ENCODE data around the gene SLC44A5. TPM values are rescaled to one million over a fixed set of nuclear protein-coding genes. Genes with fewer than 3 reads are reported as not detected.
"Not testable (repeated sequence)": the region's sequence is repeated elsewhere in the genome, so short reads cannot be mapped to it uniquely, and the experiment has no call there.

Gene SLC44A5
- total RNA-seq, 3 donors from 2014 or later: 0.16 to 3.6 (median 3.5) TPM

DNA sequence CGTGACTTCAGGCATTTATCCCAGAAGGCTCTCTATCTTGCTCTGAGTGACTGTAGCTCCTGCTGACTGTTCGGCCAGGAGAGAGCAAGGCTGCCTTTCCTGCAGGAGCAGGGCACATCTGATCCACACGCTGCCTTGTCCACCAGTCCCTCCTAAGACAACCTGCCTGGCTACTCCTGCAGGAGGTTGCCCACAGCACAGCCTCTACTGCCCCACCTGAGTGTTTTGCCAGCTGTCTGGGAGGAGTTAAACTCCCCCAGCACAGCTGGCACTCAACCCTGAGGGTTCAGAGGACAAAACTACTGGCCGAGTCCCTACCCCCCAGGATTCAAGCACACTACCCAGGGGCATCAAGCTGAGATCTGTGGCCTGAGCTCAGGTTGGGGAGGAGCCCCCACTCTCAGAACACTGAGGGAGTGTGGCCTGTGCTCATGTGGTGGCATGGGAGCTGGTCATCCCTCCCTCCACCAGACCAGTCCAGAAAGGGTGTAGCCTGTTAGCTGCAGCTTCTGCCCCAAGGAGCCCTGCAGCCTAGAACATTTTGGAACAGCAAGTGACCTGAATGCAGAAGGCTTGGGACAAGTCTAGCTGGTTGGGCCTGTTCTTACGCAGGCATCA lies 237.3 kb downstream of the SLC44A5 start:
- Histone ChIP-seq H3K36me3 (no peaks in the 10 kb centered on the region), H3K4me1 (no peaks in the 10 kb centered on the region), H3K27me3 (no peaks in the 10 kb centered on the region), H3K4me3 (no peak overlapping the region), H3K9me3 (peaks cover 0 to 5% of the 10 kb centered on the region in 2 donors), H3K27ac (no peak overlapping the region)
- DNase-seq (ENCODE audit: low spot score in 2 of 2): no peak
- TF ChIP-seq POLR2A (IDR thresholded peaks at IDR 0.05): no peak
- TF ChIP-seq, protein P1, sequence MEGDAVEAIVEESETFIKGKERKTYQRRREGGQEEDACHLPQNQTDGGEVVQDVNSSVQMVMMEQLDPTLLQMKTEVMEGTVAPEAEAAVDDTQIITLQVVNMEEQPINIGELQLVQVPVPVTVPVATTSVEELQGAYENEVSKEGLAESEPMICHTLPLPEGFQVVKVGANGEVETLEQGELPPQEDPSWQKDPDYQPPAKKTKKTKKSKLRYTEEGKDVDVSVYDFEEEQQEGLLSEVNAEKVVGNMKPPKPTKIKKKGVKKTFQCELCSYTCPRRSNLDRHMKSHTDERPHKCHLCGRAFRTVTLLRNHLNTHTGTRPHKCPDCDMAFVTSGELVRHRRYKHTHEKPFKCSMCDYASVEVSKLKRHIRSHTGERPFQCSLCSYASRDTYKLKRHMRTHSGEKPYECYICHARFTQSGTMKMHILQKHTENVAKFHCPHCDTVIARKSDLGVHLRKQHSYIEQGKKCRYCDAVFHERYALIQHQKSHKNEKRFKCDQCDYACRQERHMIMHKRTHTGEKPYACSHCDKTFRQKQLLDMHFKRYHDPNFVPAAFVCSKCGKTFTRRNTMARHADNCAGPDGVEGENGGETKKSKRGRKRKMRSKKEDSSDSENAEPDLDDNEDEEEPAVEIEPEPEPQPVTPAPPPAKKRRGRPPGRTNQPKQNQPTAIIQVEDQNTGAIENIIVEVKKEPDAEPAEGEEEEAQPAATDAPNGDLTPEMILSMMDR (IDR thresholded peaks at IDR 0.05): no peak
- no peak for TF ChIP-seq POLR2AphosphoS5 (IDR thresholded peaks at IDR 0.05)
- intact Hi-C loops (cut with DNase I; ENCODE audit: low total_unique reads): no loop called here

DNA sequence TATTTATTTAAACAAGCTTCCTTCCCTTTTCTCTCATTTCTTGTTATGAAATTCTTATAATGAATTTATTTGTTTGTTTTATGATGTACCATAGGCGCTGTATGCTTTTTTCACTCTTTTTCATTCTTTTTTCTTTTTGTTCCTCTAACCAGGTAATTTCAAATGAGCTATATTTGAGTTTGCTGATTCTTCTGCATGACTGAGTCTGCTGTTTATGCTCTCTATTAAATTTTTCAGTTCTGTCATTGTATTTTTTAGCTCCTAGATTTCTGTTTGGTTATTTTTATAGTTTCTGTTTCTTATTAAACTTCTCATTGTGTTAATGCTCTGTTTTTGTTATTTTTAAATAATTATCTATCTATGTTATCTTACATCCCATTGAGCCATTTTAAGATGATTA lies 244.3 kb downstream of the SLC44A5 start:
- no peak for DNase-seq (ENCODE audit: low spot score in 2 of 2)
- Histone ChIP-seq H3K27me3 (no peaks in the 10 kb centered on the region), H3K4me1 (no peaks in the 10 kb centered on the region), H3K36me3 (no peaks in the 10 kb centered on the region), H3K27ac (no peak overlapping the region), H3K9me3 (peaks cover 8 to 31% of the 10 kb centered on the region in 2 donors), H3K4me3 (no peak overlapping the region)
- intact Hi-C loops (cut with DNase I; ENCODE audit: low total_unique reads): no loop called here
- TF ChIP-seq POLR2A (IDR thresholded peaks at IDR 0.05) (no peak), POLR2AphosphoS5 (IDR thresholded peaks at IDR 0.05) (no peak)

- Histone ChIP-seq H3K27me3 (no peaks in the 10 kb centered on the region), H3K4me1 (no peaks in the 10 kb centered on the region), H3K4me3 (no peak overlapping the region), H3K36me3 (no peaks in the 10 kb centered on the region), H3K9me3 (peaks cover 0 to 16% of the 10 kb centered on the region in 2 donors), H3K27ac (no peak overlapping the region)
- intact Hi-C loops (cut with DNase I; ENCODE audit: low total_unique reads): no loop called here
- DNase-seq (ENCODE audit: low spot score in 2 of 2): no peak
- TF ChIP-seq, protein P1 (IDR thresholded peaks at IDR 0.05): no peak
- no peak for TF ChIP-seq POLR2AphosphoS5 (IDR thresholded peaks at IDR 0.05)
- TF ChIP-seq POLR2A (IDR thresholded peaks at IDR 0.05): no peak
Observed at GRCh38 chr1:75361260-75361659, 249.7 kb downstream of the SLC44A5 start.

DNA sequence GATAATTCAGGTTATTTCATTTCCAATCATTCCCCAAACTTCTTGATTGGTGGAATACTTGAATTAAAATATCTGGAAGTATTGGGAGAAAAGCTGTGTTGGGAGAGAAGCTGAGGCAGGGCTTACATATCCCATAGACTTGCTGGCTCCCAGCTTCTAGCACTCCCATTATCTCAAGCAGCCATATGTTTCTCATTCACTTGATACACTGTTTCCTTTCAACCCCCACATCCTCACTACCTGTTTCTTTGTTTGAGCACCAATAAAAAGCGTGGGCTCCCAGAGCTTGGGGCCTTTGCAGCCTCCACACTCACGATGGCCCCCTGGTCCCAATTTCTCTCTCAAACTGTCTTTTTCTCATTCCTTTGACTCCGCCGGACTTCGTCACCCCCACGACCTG lies 256.6 kb downstream of the SLC44A5 start:
- intact Hi-C loops (cut with DNase I; ENCODE audit: low total_unique reads); H3K27me3 ChIP-seq; H3K9me3 ChIP-seq; H3K4me1 ChIP-seq; H3K36me3 ChIP-seq; H3K27ac ChIP-seq; DNase-seq (ENCODE audit: low spot score in 2 of 2); H3K4me3 ChIP-seq: not testable (repeated sequence)

GRCh38 chr1:75353051-75353450 lies 257.9 kb downstream of the SLC44A5 start:
- Histone ChIP-seq H3K4me1 (no peaks in the 10 kb centered on the region), H3K9me3 (no peaks in the 10 kb centered on the region), H3K4me3 (no peak overlapping the region), H3K27me3 (no peaks in the 10 kb centered on the region), H3K36me3 (no peaks in the 10 kb centered on the region), H3K27ac (no peak overlapping the region)
- TF ChIP-seq, protein P1 (IDR thresholded peaks at IDR 0.05): no peak
- intact Hi-C loops (cut with DNase I; ENCODE audit: low total_unique reads): no loop called here
- no peak for DNase-seq (ENCODE audit: low spot score in 2 of 2)

DNA sequence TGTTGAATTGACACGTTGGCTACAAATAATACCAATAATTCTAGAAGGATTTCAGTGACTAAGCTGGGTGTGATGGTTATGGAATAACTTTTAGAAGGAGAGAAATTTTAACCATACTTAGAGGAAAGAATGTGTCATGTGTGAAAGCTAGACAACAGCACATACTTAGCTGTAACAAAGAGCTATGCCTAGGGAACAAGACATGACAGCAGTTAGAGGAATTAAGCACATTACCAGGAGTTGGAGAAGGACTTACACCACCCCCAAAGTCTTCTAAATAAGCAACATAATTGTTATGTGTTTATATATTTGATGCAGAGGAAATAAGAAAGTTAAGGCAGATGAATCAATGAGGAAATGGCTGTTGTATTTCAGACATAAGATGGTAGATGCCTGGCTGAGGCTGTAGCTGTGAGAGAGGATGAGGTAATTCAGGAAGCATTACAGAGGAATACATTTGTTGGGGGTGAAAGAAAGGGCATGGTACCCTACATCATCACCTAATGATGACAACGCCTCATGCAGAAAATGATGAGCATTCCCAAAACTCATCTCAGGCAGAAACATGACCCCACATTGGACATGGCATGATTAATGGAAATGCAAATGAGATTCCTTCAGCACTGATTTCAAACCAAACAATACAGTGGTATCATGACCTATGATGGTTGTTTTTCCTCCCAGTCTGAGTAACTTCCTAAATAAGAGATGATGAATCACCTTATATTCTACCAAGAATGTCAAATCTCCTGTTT lies 265.2 kb downstream of the SLC44A5 start:
- no peak overlapping the region for H3K4me3 ChIP-seq
- TF ChIP-seq, protein P1 (IDR thresholded peaks at IDR 0.05): no peak
- no peak for TF ChIP-seq POLR2A (IDR thresholded peaks at IDR 0.05)
- no peak for TF ChIP-seq POLR2AphosphoS5 (IDR thresholded peaks at IDR 0.05)
- no peaks in the 10 kb centered on the region for H3K27me3 ChIP-seq
- no peaks in the 10 kb centered on the region for H3K9me3 ChIP-seq
- H3K4me1 ChIP-seq: no peaks in the 10 kb centered on the region
- no peak for DNase-seq (ENCODE audit: low spot score in 2 of 2)
- no peak overlapping the region for H3K27ac ChIP-seq
- H3K36me3 ChIP-seq: no peaks in the 10 kb centered on the region
- intact Hi-C loops (cut with DNase I; ENCODE audit: low total_unique reads): no loop called here

Data from breast epithelium (tissue), 4 donors.